Measurements from ENCODE around the gene MAPK1. TPM values are rescaled to one million over a fixed set of nuclear protein-coding genes. Genes with fewer than 3 reads are reported as not detected.

MAPK1 gene
- total and polyA plus RNA-seq, 2 experiments from 2014 or later: 72.3 to 76.0 TPM

GRCh38 chr22:21765909-21766529 is 101.4 kb downstream of the MAPK1 start:
- WGBS, 2 experiments (ENCODE audit: low coverage in 1 of 2, low lambda C conversion rate in 2 of 2, missing lambda C conversion rate in 2 of 2): 94 to 96% methylated on average over 11 of the region's 11 CpGs

GRCh38 chr22:21764038-21764804 is 103.2 kb downstream of the MAPK1 start:
- Histone ChIP-seq H3K9me3 (ENCODE audit: low read depth) (no peaks in the 10 kb centered on the region), H3K79me2 (ENCODE audit: insufficient read depth) (no peaks in the 10 kb centered on the region), H3K36me3 (ENCODE audit: low read depth) (peaks cover 53% of the 10 kb centered on the region), H3K4me3 (no peak overlapping the region), H3K27ac (no peak overlapping the region), H3K4me1 (ENCODE audit: insufficient read depth) (0 out of 2 replicates have a peak, but pooled peaks cover 3% of the 10 kb centered on the region), H4K20me1 (ENCODE audit: insufficient read depth) (no peaks in the 10 kb centered on the region), H3K27me3 (replicated peaks; ENCODE audit: insufficient read depth) (no peaks in the 10 kb centered on the region), H2AFZ (no peak overlapping the region), H3K9me2 (ENCODE audit: insufficient read depth) (no peaks in the 10 kb centered on the region), H3K9ac (no peak overlapping the region), H3F3A (ENCODE audit: insufficient read depth) (0 out of 2 replicates have a peak, but pooled peaks cover 13% of the 10 kb centered on the region), H3K4me2 (ENCODE audit: unreplicated experiment) (no peak overlapping the region)
- no peak for TF ChIP-seq EZH2phosphoT487 (IDR thresholded peaks at IDR 0.05; ENCODE audit: insufficient read depth, low read depth)
- DNase-seq: no peak
- in situ Hi-C loops (cut with MboI): no loop called here
- 86 to 88% methylated on average over 9 of the region's 9 CpGs for WGBS, 2 experiments (ENCODE audit: low coverage in 1 of 2, low lambda C conversion rate in 2 of 2, missing lambda C conversion rate in 2 of 2)

More at GRCh38 chr22:21765909-21766529, 101.4 kb downstream of the MAPK1 start:
- TF ChIP-seq EZH2 (IDR thresholded peaks at IDR 0.05; ENCODE audit: insufficient read depth, poor library complexity, severe bottlenecking) (no peak), EZH2phosphoT487 (IDR thresholded peaks at IDR 0.05; ENCODE audit: insufficient read depth, low read depth) (no peak)
- Histone ChIP-seq H3K9ac (no peak overlapping the region), H3K4me3 (no peak overlapping the region), H2AFZ (no peak overlapping the region), H3K4me1 (ENCODE audit: insufficient read depth) (no peaks in the 10 kb centered on the region), H3K9me3 (ENCODE audit: low read depth) (no peaks in the 10 kb centered on the region), H3K79me2 (ENCODE audit: insufficient read depth) (no peaks in the 10 kb centered on the region), H3F3A (ENCODE audit: insufficient read depth) (0 out of 2 replicates have a peak, but pooled peaks cover 6% of the 10 kb centered on the region), H3K36me3 (ENCODE audit: low read depth) (peaks cover 63% of the 10 kb centered on the region), H3K27me3 (replicated peaks; ENCODE audit: insufficient read depth) (no peaks in the 10 kb centered on the region), H3K27ac (no peak overlapping the region), H4K20me1 (ENCODE audit: insufficient read depth) (no peaks in the 10 kb centered on the region), H3K9me2 (ENCODE audit: insufficient read depth) (no peaks in the 10 kb centered on the region), H3K4me2 (ENCODE audit: unreplicated experiment) (no peak overlapping the region)
- DNase-seq: no peak
- in situ Hi-C loops (cut with MboI): no loop called here

GRCh38 chr22:21762712-21763581 is 104.5 kb downstream of the MAPK1 start:
- 77% methylated on average over 13 of the region's 13 CpGs for WGBS, 2 experiments (ENCODE audit: low coverage in 1 of 2, low lambda C conversion rate in 2 of 2, missing lambda C conversion rate in 2 of 2)
- TF ChIP-seq EZH2 (IDR thresholded peaks at IDR 0.05; ENCODE audit: insufficient read depth, poor library complexity, severe bottlenecking): no peak
- TF ChIP-seq EZH2phosphoT487 (IDR thresholded peaks at IDR 0.05; ENCODE audit: insufficient read depth, low read depth): no peak
- Histone ChIP-seq H3K4me3 (no peak overlapping the region), H3K9ac (no peak overlapping the region), H3K4me1 (ENCODE audit: insufficient read depth) (0 out of 2 replicates have a peak, but pooled peaks cover 3% of the 10 kb centered on the region), H3K4me2 (ENCODE audit: unreplicated experiment) (no peak overlapping the region), H2AFZ (no peak overlapping the region), H3K79me2 (ENCODE audit: insufficient read depth) (no peaks in the 10 kb centered on the region), H3F3A (ENCODE audit: insufficient read depth) (0 out of 2 replicates have a peak, but pooled peaks cover 13% of the 10 kb centered on the region), H3K27me3 (replicated peaks; ENCODE audit: insufficient read depth) (no peaks in the 10 kb centered on the region), H4K20me1 (ENCODE audit: insufficient read depth) (no peaks in the 10 kb centered on the region), H3K27ac (no peak overlapping the region), H3K36me3 (ENCODE audit: low read depth) (peaks cover 40% of the 10 kb centered on the region), H3K9me3 (ENCODE audit: low read depth) (no peaks in the 10 kb centered on the region), H3K9me2 (ENCODE audit: insufficient read depth) (no peaks in the 10 kb centered on the region)
- in situ Hi-C loops (cut with MboI): no loop called here
- no peak for DNase-seq

GRCh38 chr22:21761994-21762680 is 105.3 kb downstream of the MAPK1 start:
- H3K4me2 ChIP-seq (ENCODE audit: unreplicated experiment): no peak overlapping the region
- H3K79me2 ChIP-seq (ENCODE audit: insufficient read depth): no peaks in the 10 kb centered on the region
- 0 out of 2 replicates have a peak, but pooled peaks cover 3% of the 10 kb centered on the region for H3K4me1 ChIP-seq (ENCODE audit: insufficient read depth)
- H3K9me2 ChIP-seq (ENCODE audit: insufficient read depth): no peaks in the 10 kb centered on the region
- no peak for DNase-seq
- H3K9ac ChIP-seq: no peak overlapping the region
- 92 to 93% methylated on average over 15 of the region's 15 CpGs for WGBS, 2 experiments (ENCODE audit: low coverage in 1 of 2, low lambda C conversion rate in 2 of 2, missing lambda C conversion rate in 2 of 2)
- H3F3A ChIP-seq (ENCODE audit: insufficient read depth): peaks cover 17% of the 10 kb centered on the region; the same call in 1 of the 2 replicates
- no peak overlapping the region for H2AFZ ChIP-seq
- no peaks in the 10 kb centered on the region for H3K27me3 ChIP-seq (replicated peaks; ENCODE audit: insufficient read depth)
- no peaks in the 10 kb centered on the region for H3K9me3 ChIP-seq (ENCODE audit: low read depth)
- peaks cover 34% of the 10 kb centered on the region for H3K36me3 ChIP-seq (ENCODE audit: low read depth)
- no peak overlapping the region for H3K4me3 ChIP-seq
- in situ Hi-C loops (cut with MboI): no loop called here
- TF ChIP-seq EZH2phosphoT487 (IDR thresholded peaks at IDR 0.05; ENCODE audit: insufficient read depth, low read depth) (no peak), EZH2 (IDR thresholded peaks at IDR 0.05; ENCODE audit: insufficient read depth, poor library complexity, severe bottlenecking) (no peak)
- H4K20me1 ChIP-seq (ENCODE audit: insufficient read depth): no peaks in the 10 kb centered on the region
- no peak overlapping the region for H3K27ac ChIP-seq
